Raji (cell line): ENCODE results near the gene SHC4.

Source experiments
- POLR2A ChIP-seq: IDR thresholded peaks from 2 replicates; pipeline ENCODE4 v1.6.1; 2011; ENCODE audit warnings: low read depth, low read length, control low read depth; ENCODE audit not compliant: insufficient read depth

SHC4 gene

DNA sequence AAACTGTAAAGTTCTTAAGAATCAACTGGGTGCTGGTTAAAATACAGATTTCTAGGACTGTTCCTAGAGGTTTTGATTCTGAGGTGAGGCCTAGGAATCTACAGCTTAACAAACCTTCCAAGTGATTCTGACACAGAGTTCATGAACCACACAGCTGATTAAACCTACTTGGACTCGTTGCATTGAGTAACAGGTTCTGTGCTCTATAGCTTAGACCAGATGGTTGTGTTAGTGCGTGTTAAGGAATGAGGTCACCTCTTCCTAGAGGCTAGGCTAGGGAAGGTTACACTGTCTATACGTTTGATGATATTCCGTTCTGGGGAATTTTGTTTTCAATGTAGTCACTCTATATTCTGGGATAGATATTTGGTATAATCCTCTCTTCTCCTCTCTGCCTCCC, 63.9 kb downstream of the SHC4 start:
- no peak for TF ChIP-seq POLR2A

DNA sequence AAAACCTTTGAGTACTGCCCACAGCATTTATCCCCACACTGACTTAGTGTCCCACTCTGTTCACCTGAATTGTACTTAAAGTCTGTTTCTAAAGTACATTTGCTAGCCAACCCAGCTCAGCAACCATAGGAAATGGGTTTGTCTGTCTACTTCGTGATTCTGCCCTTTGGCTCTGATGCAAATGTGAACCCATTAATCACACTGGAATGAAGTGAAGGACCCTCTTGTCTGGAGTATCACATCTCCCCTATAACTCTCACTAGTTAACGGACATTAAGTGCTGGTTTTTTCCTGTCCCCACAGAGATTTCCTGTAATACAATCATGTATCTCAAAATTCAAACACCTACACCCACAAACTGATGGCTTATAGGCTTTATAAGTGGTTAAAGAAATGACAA, 65.3 kb downstream of the SHC4 start:
- TF ChIP-seq POLR2A = no peak

DNA sequence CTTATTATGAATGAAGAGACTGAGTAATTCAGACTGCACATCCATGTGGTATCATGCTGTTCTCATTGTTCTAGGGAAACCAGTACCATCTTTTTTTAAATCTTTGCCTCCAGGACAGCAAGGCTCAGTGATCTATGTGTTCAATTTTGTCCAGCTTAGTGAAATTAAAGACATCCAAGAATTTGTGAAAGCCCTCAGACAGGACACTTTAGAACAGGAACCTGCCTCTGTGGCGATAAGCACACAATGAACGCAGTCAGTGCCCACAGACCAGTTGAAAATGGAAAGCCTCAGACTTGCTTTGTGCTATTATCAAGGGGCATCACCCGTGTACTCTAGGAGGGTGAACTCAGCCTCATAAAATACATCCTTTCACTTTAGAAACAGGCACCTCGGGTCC, 65.7 kb downstream of the SHC4 start:
- no peak for TF ChIP-seq POLR2A

DNA sequence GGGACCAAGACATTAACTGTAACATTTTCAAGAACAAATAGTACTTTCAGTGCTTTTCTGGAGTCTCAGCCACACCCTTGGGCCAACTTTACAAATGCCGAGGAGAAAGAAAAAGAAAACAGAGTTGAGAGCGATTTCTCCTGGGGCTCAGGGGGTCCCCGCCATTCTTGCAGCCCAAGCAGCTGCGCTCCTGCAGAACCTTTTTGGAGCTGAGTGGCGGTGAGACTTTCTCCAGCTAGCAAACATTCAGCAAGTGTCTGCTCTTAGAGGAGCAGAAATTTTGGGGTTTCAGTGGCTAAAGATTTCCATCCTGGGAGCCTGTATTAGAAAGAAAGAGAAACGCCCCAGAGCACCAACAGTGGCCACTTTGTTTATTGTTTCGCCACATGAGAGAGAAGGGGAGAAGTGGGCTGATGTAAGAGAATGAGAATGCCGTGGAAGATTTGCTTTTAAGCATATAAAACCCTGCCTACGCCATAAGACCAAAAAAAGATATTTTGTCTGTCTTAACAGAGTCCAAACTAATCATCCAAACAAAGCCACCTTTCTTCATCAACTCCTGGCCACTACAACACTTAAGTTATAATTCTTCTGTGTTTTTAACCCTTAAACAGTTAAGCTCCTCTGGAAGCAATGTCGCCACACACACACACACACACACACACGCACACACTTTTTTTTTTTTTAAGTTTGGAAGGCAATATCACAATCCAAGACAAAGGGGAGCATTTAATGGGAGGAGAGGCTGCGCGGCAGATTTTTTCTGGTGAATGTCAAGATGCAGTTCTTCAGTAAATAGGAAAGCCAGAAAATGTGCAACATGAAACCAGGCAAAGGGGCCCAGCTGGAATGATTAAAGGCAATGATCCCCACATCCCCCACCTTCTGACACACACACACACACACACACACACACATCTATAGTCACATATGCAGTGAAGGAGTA, 66.6 kb downstream of the SHC4 start:
- TF ChIP-seq POLR2A = no peak

DNA sequence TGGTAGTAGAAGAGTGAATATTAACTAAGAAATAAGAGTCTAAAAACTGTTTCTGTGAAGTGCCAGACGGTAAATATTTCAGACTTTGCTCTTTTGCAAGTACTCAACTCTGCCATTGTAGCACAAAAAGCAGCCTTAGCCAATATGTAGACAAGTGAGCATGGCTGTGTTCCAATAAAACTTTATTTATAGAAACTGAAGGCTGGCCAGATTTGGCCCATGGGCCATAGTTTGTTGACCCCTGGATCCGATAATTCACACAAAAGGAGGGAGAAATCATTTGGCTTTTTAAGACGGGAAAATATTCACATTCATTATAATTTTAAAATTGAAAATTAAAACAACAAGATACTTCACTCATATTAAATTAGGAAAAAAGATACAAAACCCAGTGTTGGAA, 70.4 kb downstream of the SHC4 start:
- no peak for TF ChIP-seq POLR2A

DNA sequence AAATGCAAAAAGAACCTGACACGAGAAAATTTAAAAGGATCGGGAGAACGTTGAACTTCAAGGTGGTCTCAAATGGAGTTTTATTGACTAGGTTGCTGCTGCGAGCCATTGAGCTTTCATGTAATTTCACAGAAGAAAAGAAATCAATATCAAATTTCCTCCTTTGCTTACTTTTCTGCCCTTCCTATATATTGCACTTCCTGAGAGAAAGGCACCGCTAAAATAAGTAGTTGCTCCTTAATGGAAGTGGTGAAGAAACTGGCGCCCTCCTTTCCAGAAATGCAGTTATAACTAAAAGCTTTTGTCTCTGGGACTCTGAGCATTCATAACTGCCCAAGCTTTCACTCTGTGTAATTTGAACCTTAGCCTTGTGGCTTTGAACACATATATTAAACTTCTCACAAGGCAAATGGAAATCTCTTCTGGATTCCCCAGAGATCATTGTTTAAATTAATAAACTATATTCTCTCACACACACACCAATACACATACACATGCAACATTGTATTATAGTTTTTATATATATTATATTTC, 72.4 kb downstream of the SHC4 start:
- TF ChIP-seq POLR2A = no peak

DNA sequence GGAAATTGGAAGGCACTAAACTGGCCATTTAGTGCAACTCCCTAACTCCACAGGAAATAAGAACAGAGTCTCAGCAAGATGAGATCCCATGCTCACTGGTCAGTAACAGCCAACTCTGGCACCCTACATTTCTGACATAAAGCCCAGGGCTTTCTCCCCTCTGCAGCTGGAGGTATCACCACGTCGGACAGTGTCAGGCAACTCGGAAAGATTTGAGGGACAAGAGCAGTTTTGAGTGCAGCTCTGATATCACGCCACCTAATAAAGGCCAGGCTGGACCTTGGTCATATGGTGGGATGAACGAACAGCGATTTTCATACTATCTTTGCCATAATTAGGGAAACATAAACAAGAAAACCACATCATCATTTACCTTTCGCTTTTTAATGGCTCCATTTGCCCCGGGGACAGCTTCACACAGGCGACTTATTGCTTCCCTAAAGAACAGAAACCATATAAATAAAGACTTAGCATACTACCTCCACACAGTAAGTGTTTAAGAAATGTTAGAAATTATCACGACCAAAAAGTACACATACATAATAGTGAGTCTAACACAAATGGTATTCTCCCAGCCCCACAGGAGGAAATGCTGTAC, 73.2 kb downstream of the SHC4 start:
- no peak for TF ChIP-seq POLR2A

DNA sequence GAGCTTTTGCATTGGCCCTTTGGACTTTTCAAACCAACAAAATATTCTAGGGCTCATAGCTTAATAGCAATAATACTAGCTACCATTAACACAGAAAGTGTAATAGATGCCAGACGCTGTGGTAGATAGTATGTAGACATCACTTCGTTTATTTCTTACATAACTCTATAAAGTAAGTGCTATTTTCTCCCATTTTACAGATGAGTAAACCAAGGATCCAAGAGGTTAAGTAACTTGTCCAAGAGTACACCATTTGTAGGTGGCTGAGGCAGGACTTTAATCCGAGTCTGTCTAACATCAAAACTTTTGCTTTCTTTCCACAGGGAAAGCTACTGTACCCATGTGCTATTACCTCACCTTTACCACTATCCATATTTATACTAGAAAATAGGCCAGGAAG, 73.8 kb downstream of the SHC4 start:
- TF ChIP-seq POLR2A = no peak

DNA sequence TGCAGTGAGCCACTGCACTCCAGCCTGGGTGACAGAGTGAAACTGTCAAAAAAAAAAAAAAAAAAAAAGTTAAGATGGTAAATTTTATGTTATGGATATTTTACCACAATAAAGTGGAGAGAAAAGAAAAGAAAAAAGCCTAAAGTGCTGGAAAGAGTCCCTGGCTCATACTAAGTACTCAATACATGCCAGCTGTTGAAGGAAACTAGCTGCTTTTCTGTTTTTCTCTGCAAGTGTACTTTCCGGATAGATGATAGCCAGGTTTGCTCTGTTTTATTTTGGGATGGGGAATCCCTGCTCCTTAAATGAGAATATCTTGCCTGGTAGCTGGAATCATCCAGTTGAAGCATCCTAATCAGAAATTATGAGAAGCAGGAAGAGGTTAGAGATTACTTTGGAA, 74.9 kb downstream of the SHC4 start:
- TF ChIP-seq POLR2A = no peak

DNA sequence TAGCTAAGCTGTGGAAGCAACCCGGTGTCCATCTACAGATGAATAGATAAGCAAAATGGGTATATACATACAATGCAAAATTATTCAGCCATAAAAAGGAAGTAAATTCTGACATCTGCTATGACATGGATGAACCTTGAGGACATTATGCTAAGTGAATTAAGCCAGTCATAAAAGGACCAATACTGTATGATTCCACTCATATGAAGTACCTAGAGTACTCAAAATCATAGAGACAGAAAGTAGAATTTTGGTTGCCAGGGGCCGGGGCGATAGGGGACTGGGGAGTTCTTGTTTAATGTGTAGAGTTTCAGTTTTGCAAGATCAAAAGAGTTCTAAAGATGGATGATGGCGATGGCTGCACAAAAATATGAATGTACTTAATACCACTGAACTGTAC, 75.5 kb downstream of the SHC4 start:
- no peak for TF ChIP-seq POLR2A

DNA sequence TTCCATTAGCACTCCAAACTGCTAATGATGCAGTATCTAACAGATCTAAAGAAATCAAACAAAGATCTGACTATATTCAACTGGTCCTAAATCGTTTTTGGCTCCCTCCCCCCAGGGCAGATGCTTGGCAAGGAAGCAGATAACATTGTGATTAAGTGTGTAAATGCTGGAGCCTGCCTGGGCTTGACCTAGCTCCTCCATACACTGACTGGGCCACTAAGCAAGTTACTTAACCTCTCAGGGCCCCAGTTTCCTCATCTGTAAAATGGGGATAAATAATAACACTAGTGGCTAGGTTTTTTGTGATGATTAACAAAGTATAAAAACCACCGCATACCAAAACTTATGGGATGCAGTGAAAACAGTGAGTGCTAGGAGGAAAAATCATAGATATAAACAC, 76.6 kb downstream of the SHC4 start:
- TF ChIP-seq POLR2A = no peak

DNA sequence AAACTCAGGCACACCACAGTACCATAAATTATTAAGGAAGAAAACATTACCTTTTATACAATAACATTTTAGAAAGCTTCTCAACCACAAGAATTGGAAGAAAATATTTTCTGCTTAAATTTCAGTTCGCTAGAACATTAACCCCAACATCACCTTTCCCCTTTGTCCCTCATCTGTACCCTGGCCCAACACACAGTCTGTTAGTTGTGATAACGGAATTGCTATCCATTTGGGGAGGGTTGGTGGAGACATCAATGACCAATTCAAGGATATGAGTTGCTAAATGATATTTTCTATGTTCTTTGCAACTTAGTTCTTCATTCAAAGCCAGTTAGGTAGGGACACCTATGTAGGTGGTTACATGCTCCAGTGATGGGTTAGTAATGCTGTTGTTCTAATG, 80.0 kb downstream of the SHC4 start:
- no peak for TF ChIP-seq POLR2A

DNA sequence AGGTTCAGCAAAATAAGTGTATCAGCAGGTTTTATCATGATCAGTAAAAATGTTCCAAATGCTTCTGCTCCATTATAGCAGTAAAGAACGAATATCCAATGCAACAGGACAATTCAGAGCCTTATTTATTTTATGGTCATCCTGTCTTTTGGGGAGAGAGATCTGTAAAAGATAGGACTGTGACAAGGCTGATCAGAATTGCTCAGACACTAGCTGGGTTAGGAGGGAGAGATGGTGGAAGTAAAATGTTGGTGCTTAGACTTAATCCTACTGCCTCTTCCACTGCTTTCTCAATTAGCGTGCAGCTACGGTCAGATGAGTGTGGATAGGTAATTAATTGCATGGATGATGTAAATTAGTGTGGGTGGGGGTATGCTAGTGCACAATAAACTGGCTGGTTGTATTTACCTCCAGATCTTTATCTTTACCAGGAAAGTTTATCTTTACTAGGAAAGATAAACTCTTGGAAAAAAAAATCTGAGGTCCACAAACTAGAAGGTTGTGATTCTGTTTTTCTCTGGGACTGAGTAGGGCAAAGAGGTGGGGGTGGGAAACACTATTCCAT, 83.6 kb downstream of the SHC4 start:
- TF ChIP-seq POLR2A = no peak

DNA sequence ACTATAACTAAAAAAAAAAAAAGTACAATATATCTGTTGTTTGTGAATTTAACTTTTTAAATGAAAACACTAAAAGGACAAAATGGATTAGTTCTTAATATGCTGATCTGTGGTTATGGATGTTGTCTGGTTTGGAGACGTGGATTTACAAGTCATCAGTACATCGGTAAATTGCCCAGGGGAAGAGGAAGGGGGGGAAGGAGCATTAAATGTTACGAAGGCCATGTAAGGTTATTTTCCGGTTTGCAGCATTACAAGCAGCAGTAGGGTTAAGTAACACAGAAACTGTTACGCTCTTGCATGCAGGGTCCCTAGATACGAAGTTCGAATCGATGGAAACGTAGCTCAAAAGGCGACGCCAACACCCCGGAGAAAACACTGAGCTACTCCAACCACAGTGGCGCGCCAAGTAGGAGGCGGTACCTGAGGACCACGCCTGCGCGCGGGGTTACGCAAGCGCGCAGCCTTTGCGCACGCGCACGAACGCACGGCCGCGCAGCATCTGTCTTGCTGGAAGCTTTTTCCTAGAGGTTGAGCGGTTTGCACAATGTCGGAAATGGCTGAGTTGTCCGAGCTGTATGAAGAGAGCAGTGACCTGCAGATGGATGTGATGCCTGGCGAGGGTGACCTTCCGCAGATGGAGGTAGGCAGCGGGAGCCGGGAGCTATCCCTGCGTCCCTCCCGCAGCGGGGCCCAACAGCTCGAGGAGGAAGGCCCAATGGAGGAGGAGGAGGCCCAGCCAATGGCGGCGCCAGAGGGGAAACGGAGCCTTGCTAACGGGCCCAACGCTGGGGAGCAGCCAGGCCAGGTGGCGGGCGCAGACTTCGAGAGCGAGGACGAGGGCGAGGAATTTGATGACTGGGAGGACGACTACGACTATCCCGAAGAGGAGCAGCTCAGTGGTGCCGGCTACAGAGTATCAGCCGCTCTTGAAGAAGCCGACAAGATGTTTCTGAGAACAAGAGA, 85.8 kb downstream of the SHC4 start, which contains the start of gene EID1:
Gene EID1, plus strand, starts transcription at position 505 of the 966 bp plus-strand sequence. Its CDS starts 43 bp downstream, at position 548.
- peak; percentile 90 for TF ChIP-seq POLR2A

DNA sequence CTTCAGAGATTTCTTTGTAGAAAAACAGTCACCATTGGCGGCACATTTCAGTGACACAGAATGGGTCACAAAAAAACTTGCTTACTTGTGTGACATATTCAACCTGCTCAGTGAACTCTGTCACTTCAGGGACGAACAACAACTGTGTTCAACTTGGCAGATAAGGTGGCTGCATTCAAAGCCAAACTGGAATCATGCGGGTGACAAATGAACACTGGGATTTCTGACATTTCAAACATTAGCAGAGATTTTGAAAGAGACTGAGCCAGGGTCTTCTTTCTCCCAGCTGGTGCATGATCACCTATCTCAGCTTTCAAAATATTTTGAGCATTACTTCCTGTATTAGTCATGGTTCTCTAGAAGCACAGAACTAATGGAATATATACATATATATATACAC, 87.7 kb downstream of the SHC4 start:
- TF ChIP-seq POLR2A = no peak
